B cell (primary cell): Measurements from ENCODE around the gene TEX51. TPM values are rescaled to one million over a fixed set of nuclear protein-coding genes. Genes with fewer than 3 reads are reported as not detected.

Source experiments
- ATAC-seq: fragments of 200-7000 bp; cut with Tn5 transposase; one replicate; pipeline ENCODE4 v1.10.0; 2021; ENCODE audit warnings: low read depth, mild to moderate bottlenecking, moderate number of reproducible peaks, moderate library complexity
- CTCF ChIA-PET: fragments of 350-600 bp; sonication (Branson Sonifier 250); formaldehyde crosslinking; loops from one replicate; lab custom pipeline; 2021; ENCODE audit warnings: antibody characterized with exemption, inconsistent platforms; lab: Charles Lee
- POLR2A ChIA-PET: fragments of 350-600 bp; sonication (Branson Sonifier 250); formaldehyde crosslinking; loops from one replicate; lab custom pipeline; 2021; ENCODE audit warnings: antibody characterized with exemption; lab: Charles Lee
- DNase-seq: peaks from one replicate; pipeline ENCODE4 v3.0.0; 2013
- H2AFZ ChIP-seq: 2 replicates; pipeline ENCODE4 v1.6.1; 2012; ENCODE audit warnings: mild to moderate bottlenecking, low read depth, low read length; ENCODE audit not compliant: insufficient read depth, poor library complexity, severe bottlenecking
- H3K27ac ChIP-seq, 2 donors: 1 replicate in 1 of 2; 2 replicates in 1 of 2; pipeline ENCODE4 v1.5.1; 2012 to 2013; ENCODE audit warnings: low read length in 2 of 2, mild to moderate bottlenecking in 2 of 2, moderate library complexity in 1 of 2
- H3K27me3 ChIP-seq, 4 experiments: fragments of 200-600 bp in 1 of 4; sonication (generic) in 1 of 4; replicated peaks in 1 of 4; 1 replicate in 2 of 4; 2 replicates in 2 of 4; pipeline versions ENCODE4 v1.6.1 to v1.7.0; 2013 to 2016; ENCODE audit warnings: low read length in 3 of 4, mild to moderate bottlenecking in 2 of 4, mixed read lengths in 1 of 4, moderate library complexity in 1 of 4; ENCODE audit not compliant: insufficient read depth in 4 of 4, control insufficient read depth in 3 of 4; ENCODE audit errors: control extremely low read depth in 1 of 4
- H3K36me3 ChIP-seq, 2 experiments: replicated peaks in 1 of 2; 1 replicate in 1 of 2; 2 replicates in 1 of 2; pipeline versions ENCODE4 v1.6.1 to v1.7.1; 2013; ENCODE audit warnings: low read length in 1 of 2; ENCODE audit not compliant: insufficient read depth in 2 of 2, control insufficient read depth in 1 of 2; ENCODE audit errors: control extremely low read depth in 1 of 2, extremely low read depth in 1 of 2
- H3K4me1 ChIP-seq, 2 donors: fragments of 200-600 bp in 1 of 2; sonication (generic) in 1 of 2; 1 replicate in 1 of 2; 2 replicates in 1 of 2; pipeline versions ENCODE4 v1.5.1 to v1.6.1; 2013 to 2017; ENCODE audit warnings: low read length in 2 of 2; ENCODE audit not compliant: control insufficient read depth in 2 of 2, insufficient read depth in 2 of 2
- H3K4me2 ChIP-seq: replicated peaks from 2 replicates; pipeline ENCODE3; 2012; ENCODE audit warnings: mild to moderate bottlenecking, low read depth, low read length; ENCODE audit not compliant: poor library complexity, severe bottlenecking
- H3K4me3 ChIP-seq, 5 experiments: fragments of 200-600 bp in 1 of 5; sonication (generic) in 1 of 5; 1 replicate in 3 of 5; 2 replicates in 2 of 5; pipeline versions ENCODE4 v1.5.1 to v1.7.0; 2011 to 2016; ENCODE audit warnings: low read length in 4 of 5, mild to moderate bottlenecking in 4 of 5, low read depth in 2 of 5, control low read depth in 1 of 5, moderate library complexity in 1 of 5; ENCODE audit not compliant: insufficient read depth in 1 of 5; ENCODE audit errors: control extremely low read depth in 1 of 5, extremely low read depth in 1 of 5
- H3K79me2 ChIP-seq: fragments of 200-600 bp; sonication (generic); one replicate; pipeline ENCODE4 v1.6.0; 2016; ENCODE audit warnings: low read length; ENCODE audit not compliant: control insufficient read depth, insufficient read depth
- H3K9ac ChIP-seq: fragments of 200-600 bp; sonication (generic); 2 replicates; pipeline ENCODE4 v1.6.1; 2017; ENCODE audit warnings: mild to moderate bottlenecking, low read length, moderate library complexity
- H3K9me3 ChIP-seq, 3 donors: one replicate each; pipeline versions ENCODE4 v1.6.1 to v1.7.1; 2013; ENCODE audit warnings: low read length in 2 of 3; ENCODE audit not compliant: control insufficient read depth in 2 of 3, insufficient read depth in 1 of 3; ENCODE audit errors: control extremely low read depth in 1 of 3
- H4K20me1 ChIP-seq: 2 replicates; pipeline ENCODE4 v1.6.0; 2012; ENCODE audit warnings: mild to moderate bottlenecking, low read length; ENCODE audit not compliant: insufficient read depth, control insufficient read depth, poor library complexity, severe bottlenecking
- H3K27ac Mint-ChIP-seq: one replicate; pipeline ENCODE4 v1.8.0; 2021; ENCODE audit warnings: mixed read lengths
- H3K27me3 Mint-ChIP-seq: one replicate; pipeline ENCODE4 v1.8.0; 2021; ENCODE audit warnings: mixed read lengths
- H3K4me1 Mint-ChIP-seq: one replicate; pipeline ENCODE4 v1.8.0; 2021; ENCODE audit warnings: mixed read lengths
- H3K4me3 Mint-ChIP-seq: one replicate; pipeline ENCODE4 v1.8.0; 2021; ENCODE audit warnings: mixed read lengths
- H3K9me3 Mint-ChIP-seq: one replicate; pipeline ENCODE4 v1.8.0; 2022; ENCODE audit warnings: mixed read lengths; ENCODE audit not compliant: insufficient read depth
- EZH2 ChIP-seq: IDR thresholded peaks from 2 replicates; pipeline ENCODE4 v1.6.1; 2012; ENCODE audit warnings: borderline replicate concordance, low read depth, mild to moderate bottlenecking, moderate library complexity, low read length; ENCODE audit not compliant: insufficient read depth, poor library complexity, severe bottlenecking
- WGBS: methylation state at CpG from one replicate; pipeline ENCODE4 v1.1.5; 2013; ENCODE audit warnings: missing lambda C conversion rate; ENCODE audit not compliant: insufficient coverage; 5-methylcytosine and 5-hydroxymethylcytosine counted together
- intact Hi-C: fragments of 100-400 bp; cut with micrococcal nuclease; formaldehyde crosslinking; loops from one replicate; pipeline ENCODE4 v1.10.0; 2022
- polyA plus RNA-seq: library from polyadenylated mRNA; depleted of rRNA; stranded (reverse); fragments of >200 nt; gene quantifications from 2 replicates; pipeline ENCODE4 v1.2.3, GENCODE V29; 2012
- total RNA-seq, 2 donors: library from RNA; stranded (reverse); fragments of 120-200 nt in 1 of 2; gene quantifications; 1 replicate in 1 of 2; 2 replicates in 1 of 2; pipeline versions ENCODE4 v1.2.3 to v1.2.4, GENCODE V29; 2013 to 2022
- TF ChIP-seq, protein P1 (sequence below): fragments of 200-600 bp; IDR thresholded peaks from one replicate; pipeline ENCODE4 v1.8.0; 2022; ENCODE audit warnings: antibody characterized with exemption, mild to moderate bottlenecking

TEX51 gene
- total and polyA plus RNA-seq, 2 donors (not counting 1 experiment from before 2014, with no cell fraction given): not detected

GRCh38 chr2:126894585-126895182 is 4.0 kb upstream of the TEX51 start:
- H3K9ac ChIP-seq: no peak overlapping the region
- peaks cover 0 to 7% (median 0%) of the 10 kb centered on the region in 3 donors for H3K9me3 ChIP-seq
- H2AFZ ChIP-seq: no peak overlapping the region
- no peak overlapping the region for H3K4me2 ChIP-seq
- no peak for ATAC-seq
- no peaks in the 10 kb centered on the region for H4K20me1 ChIP-seq
- no peaks in the 10 kb centered on the region for H3K4me1 ChIP-seq
- H3K27me3 ChIP-seq: peaks cover 0 to 5% (median 1%) of the 10 kb centered on the region in 4 experiments
- H3K9me3 Mint-ChIP-seq: no peaks in the 10 kb centered on the region
- intact Hi-C loops: no loop called here
- ChIA-PET CTCF (no interaction called here), POLR2A (no interaction called here)
- no peak overlapping the region for H3K4me3 Mint-ChIP-seq
- no peak for DNase-seq
- H3K36me3 ChIP-seq: no peaks in the 10 kb centered on the region
- no peaks in the 10 kb centered on the region for H3K27me3 Mint-ChIP-seq
- no peaks in the 10 kb centered on the region for H3K4me1 Mint-ChIP-seq
- TF ChIP-seq, protein P1, sequence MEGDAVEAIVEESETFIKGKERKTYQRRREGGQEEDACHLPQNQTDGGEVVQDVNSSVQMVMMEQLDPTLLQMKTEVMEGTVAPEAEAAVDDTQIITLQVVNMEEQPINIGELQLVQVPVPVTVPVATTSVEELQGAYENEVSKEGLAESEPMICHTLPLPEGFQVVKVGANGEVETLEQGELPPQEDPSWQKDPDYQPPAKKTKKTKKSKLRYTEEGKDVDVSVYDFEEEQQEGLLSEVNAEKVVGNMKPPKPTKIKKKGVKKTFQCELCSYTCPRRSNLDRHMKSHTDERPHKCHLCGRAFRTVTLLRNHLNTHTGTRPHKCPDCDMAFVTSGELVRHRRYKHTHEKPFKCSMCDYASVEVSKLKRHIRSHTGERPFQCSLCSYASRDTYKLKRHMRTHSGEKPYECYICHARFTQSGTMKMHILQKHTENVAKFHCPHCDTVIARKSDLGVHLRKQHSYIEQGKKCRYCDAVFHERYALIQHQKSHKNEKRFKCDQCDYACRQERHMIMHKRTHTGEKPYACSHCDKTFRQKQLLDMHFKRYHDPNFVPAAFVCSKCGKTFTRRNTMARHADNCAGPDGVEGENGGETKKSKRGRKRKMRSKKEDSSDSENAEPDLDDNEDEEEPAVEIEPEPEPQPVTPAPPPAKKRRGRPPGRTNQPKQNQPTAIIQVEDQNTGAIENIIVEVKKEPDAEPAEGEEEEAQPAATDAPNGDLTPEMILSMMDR: no peak
- no peak for TF ChIP-seq EZH2
- no peak overlapping the region for H3K4me3 ChIP-seq
- no peak overlapping the region for H3K27ac ChIP-seq
- 86% methylated on average over 8 of the region's 9 CpGs for WGBS
- no peaks in the 10 kb centered on the region for H3K79me2 ChIP-seq
- no peak overlapping the region for H3K27ac Mint-ChIP-seq

GRCh38 chr2:126895336-126895735 is 3.4 kb upstream of the TEX51 start:
- Histone ChIP-seq H3K36me3 (no peaks in the 10 kb centered on the region), H3K9me3 (peaks cover 0 to 7% (median 0%) of the 10 kb centered on the region in 3 donors), H3K27ac (no peak overlapping the region), H3K4me1 (no peaks in the 10 kb centered on the region), H3K4me2 (no peak overlapping the region), H3K27me3 (peaks cover 0 to 3% (median 1%) of the 10 kb centered on the region in 4 experiments), H3K9ac (no peak overlapping the region), H3K4me3 (no peak overlapping the region), H4K20me1 (no peaks in the 10 kb centered on the region), H2AFZ (no peak overlapping the region), H3K79me2 (no peaks in the 10 kb centered on the region)
- ChIA-PET POLR2A (no interaction called here), CTCF (no interaction called here)
- Mint-ChIP-seq H3K27ac (no peak overlapping the region), H3K4me1 (no peaks in the 10 kb centered on the region), H3K4me3 (no peak overlapping the region), H3K27me3 (peaks cover 1% of the 10 kb centered on the region), H3K9me3 (no peaks in the 10 kb centered on the region)
- ATAC-seq (no peak), DNase-seq (no peak)
- intact Hi-C loops: no loop called here
- TF ChIP-seq EZH2: no peak
- TF ChIP-seq, protein P1: no peak
- 69% methylated on average over 4 of the region's 4 CpGs for WGBS
